HG03039 (cell line): Measurements from ENCODE around the gene TMEM163.
"Not testable (repeated sequence)": the region's sequence is repeated elsewhere in the genome, so short reads cannot be mapped to it uniquely, and the experiment has no call there.

Experiments used
- ATAC-seq: cut with Tn5 transposase; IDR thresholded peaks from one replicate; pipeline ENCODE4 v1.9.1; 2021; ENCODE audit warnings: mild to moderate bottlenecking, moderate library complexity; ENCODE audit not compliant: unreplicated experiment

The TMEM163 gene

GRCh38 chr2:134493797-134494196 lies 225.0 kb downstream of the TMEM163 start:
- ATAC-seq: no peak

- ATAC-seq: no peak
Measured at GRCh38 chr2:134491771-134492441, 226.9 kb downstream of the TMEM163 start.

GRCh38 chr2:134491022-134491421 lies 227.8 kb downstream of the TMEM163 start:
- no peak for ATAC-seq

- no peak for ATAC-seq
Measured at GRCh38 chr2:134490559-134490958, 228.2 kb downstream of the TMEM163 start.

GRCh38 chr2:134489732-134490384 lies 228.9 kb downstream of the TMEM163 start:
- ATAC-seq: no peak

GRCh38 chr2:134482766-134483340 lies 235.9 kb downstream of the TMEM163 start:
- no peak for ATAC-seq

- no peak for ATAC-seq
Measured at GRCh38 chr2:134482131-134482723, 236.6 kb downstream of the TMEM163 start.

GRCh38 chr2:134479696-134480330 lies 239.0 kb downstream of the TMEM163 start:
- no peak for ATAC-seq

- not testable (repeated sequence) for ATAC-seq
Measured at GRCh38 chr2:134476982-134477381, 241.8 kb downstream of the TMEM163 start.

- no peak for ATAC-seq
Measured at GRCh38 chr2:134470561-134471168, 248.1 kb downstream of the TMEM163 start.

GRCh38 chr2:134469516-134470115 lies 249.2 kb downstream of the TMEM163 start:
- ATAC-seq: no peak

- no peak for ATAC-seq
Measured at GRCh38 chr2:134468776-134469175, 250.0 kb downstream of the TMEM163 start.

GRCh38 chr2:134468164-134468563 lies 250.6 kb downstream of the TMEM163 start:
- ATAC-seq: no peak

GRCh38 chr2:134466141-134466540 lies 252.7 kb downstream of the TMEM163 start:
- ATAC-seq: no peak

- ATAC-seq: no peak
Measured at GRCh38 chr2:134465228-134466105, 253.3 kb downstream of the TMEM163 start.

- no peak for ATAC-seq
Measured at GRCh38 chr2:134463699-134464022, 255.1 kb downstream of the TMEM163 start.

- ATAC-seq: no peak
Measured at GRCh38 chr2:134462791-134463698, 255.8 kb downstream of the TMEM163 start.

- ATAC-seq: no peak
Measured at GRCh38 chr2:134462275-134462674, 256.5 kb downstream of the TMEM163 start.

GRCh38 chr2:134461511-134461910 lies 257.3 kb downstream of the TMEM163 start:
- no peak for ATAC-seq
